Bronchial epithelial cell (primary cell): ENCODE data around the gene JUP. TPM values are rescaled to one million over a fixed set of nuclear protein-coding genes. Genes with fewer than 3 reads are reported as not detected.
A peak's percentile ranks its signal among the peaks of the same experiment; 100 is the strongest.

Experiments
- DNase-seq: peaks from one replicate; pipeline ENCODE4 v3.0.0-alpha.2; 2010; ENCODE audit warnings: low read depth
- FAIRE-seq: peaks from 2 replicates; lab custom pipeline; 2011; peaks lifted over from hg19 to GRCh38; lab: Jason Lieb, UNC
- H3K27me3 ChIP-seq: 2 replicates; pipeline ENCODE4 v1.5.1; 2011; ENCODE audit warnings: low read length; ENCODE audit not compliant: control insufficient read depth, insufficient read depth
- H3K36me3 ChIP-seq: 2 replicates; pipeline ENCODE4 v1.5.1; 2011; ENCODE audit warnings: low read length; ENCODE audit not compliant: control insufficient read depth, insufficient read depth
- H3K4me3 ChIP-seq: 2 replicates; pipeline ENCODE4 v1.5.1; 2011; ENCODE audit warnings: mild to moderate bottlenecking, low read depth, low read length, control low read depth
- CTCF ChIP-seq: IDR thresholded peaks from 2 replicates; pipeline ENCODE4 v1.5.1; 2011; ENCODE audit warnings: mild to moderate bottlenecking, moderate library complexity, low read length, control low read depth, inconsistent platforms; ENCODE audit not compliant: insufficient read depth, severe bottlenecking
- total RNA-seq: library from RNA; depleted of rRNA; stranded (reverse); fragments of >200 nt; gene quantifications from 2 replicates; pipeline ENCODE4 v1.2.1, GENCODE V29; 2014

JUP gene
- total RNA-seq, 1 donor from 2014 or later, result 227 TPM

GRCh38 chr17:41785859-41786226 lies 668 bp downstream of the JUP start:
- DNase-seq (peak; percentile 75), FAIRE-seq (no peak)
- Histone ChIP-seq H3K4me3 (peak overlapping the region; percentile 79), H3K27me3 (no peaks in the 10 kb centered on the region), H3K36me3 (peaks cover 8% of the 10 kb centered on the region)
- peak; percentile 51 for TF ChIP-seq CTCF

- FAIRE-seq (no peak), DNase-seq (peak; percentile 66)
- no peak for TF ChIP-seq CTCF
- H3K27me3 ChIP-seq, result no peaks in the 10 kb centered on the region
- peaks cover 8% of the 10 kb centered on the region for H3K36me3 ChIP-seq
- H3K4me3 ChIP-seq, result peak overlapping the region; percentile 79
Observed at GRCh38 chr17:41785091-41785858, 1.2 kb downstream of the JUP start.

GRCh38 chr17:41784207-41784744 lies 2.2 kb downstream of the JUP start:
- FAIRE-seq, result peak; percentile 36
- Histone ChIP-seq H3K27me3 (no peaks in the 10 kb centered on the region), H3K36me3 (peaks cover 11% of the 10 kb centered on the region), H3K4me3 (peak overlapping the region; percentile 79)
- DNase-seq, result peak; percentile 94
- no peak for TF ChIP-seq CTCF

- FAIRE-seq (no peak), DNase-seq (no peak)
- Histone ChIP-seq H3K27me3 (no peaks in the 10 kb centered on the region), H3K36me3 (peaks cover 16% of the 10 kb centered on the region), H3K4me3 (no peak overlapping the region)
- TF ChIP-seq CTCF, result no peak
Observed at GRCh38 chr17:41782142-41782541, 4.4 kb downstream of the JUP start.

GRCh38 chr17:41781404-41782110 lies 5.0 kb downstream of the JUP start:
- no peak overlapping the region for H3K4me3 ChIP-seq
- H3K27me3 ChIP-seq, result no peaks in the 10 kb centered on the region
- peaks cover 19% of the 10 kb centered on the region for H3K36me3 ChIP-seq
- FAIRE-seq, result no peak
- DNase-seq, result no peak
- no peak for TF ChIP-seq CTCF
